Stimulated activated CD8-positive, alpha-beta memory T cell treated with anti-CD3 and anti-CD28 coated beads, Interleukin-12 subunit alpha, Interleukin-12 subunit beta, amount 100 ng/mL, for 1 hour (primary cell): ENCODE measurements around the gene RADX.
"Not testable (repeated sequence)": the region's sequence is repeated elsewhere in the genome, so short reads cannot be mapped to it uniquely, and the experiment has no call there.

ENCODE experiments used
- DNase-seq: peaks from one replicate; pipeline ENCODE4 v3.0.0-alpha.2; 2020; ENCODE audit warnings: low read depth

RADX gene

GRCh38 chrX:106611679-106612392, at the start of gene RADX:
TSS of gene RADX (plus strand) at chrX:106611978. CDS start at chrX:106612081, 103 bp downstream.
- DNase-seq, result peak; percentile 72

DNA sequence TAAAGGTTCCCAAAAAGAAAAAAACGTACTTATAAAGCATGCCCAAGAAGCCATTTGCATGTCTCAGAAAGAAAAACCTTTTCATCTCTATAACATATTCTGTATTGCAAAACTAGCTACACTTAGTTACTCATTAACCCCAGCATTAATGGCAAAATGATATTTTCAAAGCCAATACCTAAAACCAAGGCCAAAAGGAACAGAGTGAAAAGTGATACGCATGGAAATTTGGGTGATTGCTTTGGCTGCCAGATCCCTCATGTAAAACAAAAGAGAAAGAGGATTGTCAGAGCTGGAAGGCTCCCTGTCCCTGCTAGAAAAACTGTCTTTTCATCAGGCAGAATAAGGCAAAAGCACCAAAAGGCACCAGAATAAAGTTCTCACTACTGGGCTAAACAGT, 46.8 kb upstream of the RADX start:
- DNase-seq, result no peak

DNA sequence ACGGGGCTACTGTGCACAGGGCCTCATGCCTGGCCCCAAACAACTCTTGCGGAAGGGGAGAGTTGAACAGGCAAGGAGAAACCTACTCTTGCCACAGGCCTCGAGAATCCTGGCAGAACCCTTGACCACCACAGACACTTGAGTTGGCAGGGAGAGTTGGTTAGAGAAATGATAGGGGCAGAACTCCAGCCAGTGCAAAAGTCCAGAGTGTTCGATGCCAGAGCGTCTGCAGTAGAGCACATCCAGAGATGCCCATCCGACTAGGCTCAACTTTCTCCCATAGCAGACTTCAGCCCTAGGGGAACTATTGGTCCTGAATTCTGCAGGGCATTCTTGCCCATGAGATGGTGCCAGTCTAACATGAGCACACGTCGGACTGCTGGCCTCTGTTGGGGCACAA, 45.4 kb upstream of the RADX start:
- no peak for DNase-seq

- no peak for DNase-seq
These were observed 29.9 kb upstream of the RADX start for GRCh38 chrX:106581856-106582255.

GRCh38 chrX:106585478-106585877, 26.3 kb upstream of the RADX start:
- no peak for DNase-seq

DNA sequence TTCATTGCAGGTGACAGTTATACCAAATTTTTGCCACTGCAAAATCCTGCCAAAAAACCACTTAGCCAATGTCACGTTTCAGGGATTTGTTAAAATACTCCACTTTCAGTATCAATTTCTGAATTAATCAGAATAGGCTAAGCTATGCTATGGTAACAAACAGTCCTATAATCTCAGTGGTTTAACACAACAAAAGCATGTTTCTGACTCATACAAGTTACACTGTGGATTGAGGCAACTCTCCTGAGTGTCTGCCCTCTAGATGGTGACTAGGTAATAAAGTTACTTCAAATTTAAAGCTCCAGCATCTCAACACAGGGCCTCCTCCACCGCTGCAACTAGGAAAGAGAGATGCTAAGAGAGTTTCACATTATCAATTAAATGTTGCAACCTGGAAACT, 23.0 kb upstream of the RADX start:
- no peak for DNase-seq

- DNase-seq, result no peak
These were observed 12.4 kb upstream of the RADX start for GRCh38 chrX:106599411-106599810.

- no peak for DNase-seq
These were observed 5.2 kb upstream of the RADX start for GRCh38 chrX:106606571-106606970.

DNA sequence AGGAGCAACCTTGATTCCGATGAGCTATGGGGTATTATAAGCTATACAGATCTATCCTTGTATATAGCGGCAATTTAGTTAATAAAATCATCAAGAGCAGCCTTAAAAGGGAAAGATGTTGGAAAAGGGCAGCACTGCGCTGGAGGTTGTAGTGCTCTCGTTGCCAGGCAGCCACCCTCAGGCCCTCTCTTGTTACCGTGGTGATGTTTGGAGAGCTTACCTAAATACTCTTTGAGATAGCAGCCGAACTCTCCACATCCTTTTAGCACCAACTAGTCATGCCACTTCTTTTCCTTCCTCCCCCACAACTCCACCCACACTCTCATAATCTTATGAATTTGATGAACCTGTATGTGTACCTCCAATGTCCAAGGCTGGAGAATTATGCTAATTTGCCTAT, 3.8 kb upstream of the RADX start:
- DNase-seq, result no peak

- no peak for DNase-seq
These were observed 480 bp upstream of the RADX start for GRCh38 chrX:106611317-106611678.

DNA sequence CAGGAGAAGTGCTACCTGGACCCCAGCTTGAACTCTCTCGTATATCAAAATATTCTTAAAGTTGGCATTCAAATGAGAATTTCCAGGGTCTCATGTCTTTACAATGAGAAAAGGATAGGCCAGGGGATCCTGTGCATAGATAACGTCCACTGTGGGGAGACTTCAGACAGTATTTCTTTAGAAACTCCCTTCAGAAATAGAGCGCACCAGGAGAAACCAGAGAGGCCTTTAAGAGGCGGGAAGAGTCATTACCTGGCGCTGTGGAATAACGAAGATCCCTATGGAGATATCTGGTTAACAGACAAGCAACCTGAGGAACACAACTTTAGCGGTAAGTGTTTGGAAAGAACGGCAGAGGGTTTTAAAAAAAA, 600 bp downstream of the RADX start:
- no peak for DNase-seq

DNA sequence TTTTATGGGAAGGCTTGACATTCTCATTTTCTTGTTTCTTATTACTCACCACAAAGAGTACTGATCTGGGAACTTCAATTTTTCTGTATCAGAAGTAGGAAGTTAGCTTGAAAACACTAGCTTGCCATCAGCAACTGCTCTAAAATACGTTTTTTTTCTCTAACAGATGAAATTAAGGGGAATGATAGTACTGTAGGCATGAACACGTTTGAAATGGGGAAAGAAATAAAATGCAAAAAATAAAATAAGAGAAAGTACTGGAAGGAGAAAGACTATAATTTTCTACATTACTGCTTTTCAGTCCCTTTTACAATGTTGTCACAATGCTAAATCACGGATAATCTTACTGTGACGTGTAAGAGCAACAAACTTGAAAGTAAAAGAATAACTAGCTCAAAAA, 1.5 kb downstream of the RADX start:
- DNase-seq, result no peak

DNA sequence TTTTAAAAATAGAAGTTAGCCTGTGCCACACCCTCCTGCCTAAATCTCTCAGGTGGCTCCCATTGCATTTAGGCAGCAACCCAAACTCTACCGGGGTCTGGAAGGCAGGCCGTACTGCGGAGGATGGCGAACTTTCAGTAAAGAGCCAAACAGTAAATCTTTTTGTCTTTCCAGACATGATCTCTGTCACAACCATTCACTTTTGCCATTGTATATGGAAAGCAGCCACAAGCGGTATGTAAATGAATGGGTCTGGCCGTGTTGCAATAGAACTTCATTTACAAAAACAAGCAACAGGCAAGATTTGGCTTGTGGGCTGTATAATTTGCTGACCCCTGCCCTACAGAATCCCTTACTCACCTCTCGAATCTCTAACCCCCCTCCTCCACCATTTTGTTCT, 3.3 kb downstream of the RADX start:
- DNase-seq, result no peak

GRCh38 chrX:106619797-106620196, 8.0 kb downstream of the RADX start:
- no peak for DNase-seq

DNA sequence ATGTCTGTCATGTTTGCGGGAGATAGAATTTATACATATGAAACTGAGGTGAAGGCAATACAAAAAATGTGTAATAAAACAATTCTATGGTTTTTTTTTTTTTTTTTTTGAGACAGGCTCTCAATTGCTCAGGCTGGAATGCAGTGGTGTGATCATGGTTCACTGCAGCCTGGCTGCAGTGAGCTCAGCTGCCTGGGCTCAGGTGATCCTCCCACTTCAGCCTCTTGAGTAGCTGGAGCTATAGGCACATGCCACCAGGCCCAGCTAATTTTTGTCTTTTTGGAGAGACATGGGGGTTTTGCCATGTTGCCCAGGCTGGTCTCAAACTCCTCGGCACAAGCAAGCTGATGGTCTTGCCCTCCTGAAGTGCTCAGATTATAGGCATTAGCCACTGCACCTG, 10.1 kb downstream of the RADX start:
- DNase-seq, result no peak

DNA sequence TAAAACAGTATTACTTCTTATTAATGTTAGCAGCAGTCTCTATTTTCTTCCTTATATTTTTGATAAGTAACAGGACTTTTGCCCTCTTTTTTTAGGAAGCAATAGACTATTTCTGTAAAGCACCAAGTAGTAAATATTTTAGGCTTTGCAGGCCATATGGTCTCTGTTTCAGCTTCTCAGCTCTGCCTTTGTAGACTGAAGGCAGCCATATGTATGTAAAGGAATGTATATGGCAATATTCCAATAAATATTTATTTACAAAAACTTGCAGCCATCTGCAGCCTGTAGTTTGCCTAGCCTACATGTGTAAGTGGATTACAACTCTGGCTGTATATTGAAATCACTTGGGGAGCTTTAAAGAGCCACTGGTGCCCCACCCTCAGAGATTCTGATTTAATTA, 15.0 kb downstream of the RADX start:
- no peak for DNase-seq

DNA sequence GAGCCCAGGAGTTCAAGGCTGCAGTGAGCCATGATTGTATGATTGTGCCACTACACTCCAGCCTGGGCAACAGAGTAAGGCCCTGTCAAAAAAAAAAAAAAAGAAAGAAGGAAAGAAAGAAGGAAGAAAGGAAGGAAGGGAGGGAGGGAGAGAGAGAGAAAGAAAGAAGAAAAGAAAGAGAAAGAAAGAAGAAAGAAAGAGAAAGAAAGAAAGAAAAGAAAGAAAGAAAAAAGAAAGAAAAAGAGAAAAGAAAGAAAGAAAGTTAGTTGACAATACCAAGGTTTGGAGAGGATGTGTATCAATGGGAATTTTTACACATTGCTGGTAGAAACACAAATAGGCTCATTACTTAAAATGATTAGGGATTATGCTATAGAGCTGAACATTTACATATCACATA, 19.8 kb downstream of the RADX start:
- DNase-seq, result no peak

DNA sequence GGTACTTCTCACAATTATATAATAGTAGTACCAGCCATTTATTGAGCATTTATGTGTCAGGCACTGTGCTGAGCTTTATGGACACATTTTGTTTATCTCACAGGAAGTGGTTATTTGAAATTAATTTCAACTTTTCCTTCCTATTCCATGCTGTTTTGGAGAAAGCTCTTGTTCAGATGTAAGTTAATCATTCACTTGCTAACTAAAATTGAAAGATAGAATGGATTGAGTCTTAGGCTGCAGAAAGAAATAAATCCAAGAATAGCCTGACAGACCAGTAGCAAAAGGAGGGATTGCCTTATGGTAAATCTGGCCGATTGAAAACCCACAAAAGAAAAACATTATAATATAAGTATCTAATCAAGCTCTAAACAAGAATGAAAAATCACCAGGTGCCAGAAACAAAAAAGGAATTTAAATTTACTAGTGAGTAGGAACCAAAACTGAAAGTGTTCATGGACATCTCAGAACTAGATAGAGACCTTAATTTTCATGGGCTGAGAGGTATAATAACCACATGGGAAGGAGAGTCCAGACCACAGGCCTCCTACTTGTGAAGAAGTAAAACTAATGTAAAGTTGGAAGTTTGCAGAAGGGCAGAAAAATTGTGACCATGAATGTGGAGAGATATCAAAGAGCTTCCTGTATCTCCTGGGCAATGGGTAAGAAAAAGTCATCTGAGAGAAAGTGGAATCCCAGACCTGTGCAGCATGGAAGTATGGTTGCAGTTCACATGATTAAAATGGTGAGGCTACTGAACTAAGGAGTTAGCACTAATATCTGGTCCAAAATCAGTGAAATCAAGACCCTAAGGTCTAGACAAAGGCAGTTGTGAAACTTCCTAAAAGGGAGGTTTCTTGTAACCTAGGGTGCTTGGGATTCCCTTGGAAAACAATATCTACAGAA, 38.0 kb downstream of the RADX start:
- DNase-seq, result no peak

- not testable (repeated sequence) for DNase-seq
These were observed 41.8 kb downstream of the RADX start for GRCh38 chrX:106653625-106654024.

GRCh38 chrX:106670631-106671030, 58.9 kb downstream of the RADX start:
- DNase-seq, result no peak

GRCh38 chrX:106672527-106672926, 60.7 kb downstream of the RADX start:
- no peak for DNase-seq

- DNase-seq, result no peak
These were observed 68.9 kb downstream of the RADX start for GRCh38 chrX:106680716-106681115.

GRCh38 chrX:106684207-106684606, 72.4 kb downstream of the RADX start:
- DNase-seq, result no peak
